Glutamatergic neuron (in vitro differentiated cells): ENCODE data around the gene MGAT4C. TPM values are rescaled to one million over a fixed set of nuclear protein-coding genes. Genes with fewer than 3 reads are reported as not detected.
"Not testable (repeated sequence)": the region's sequence is repeated elsewhere in the genome, so short reads cannot be mapped to it uniquely, and the experiment has no call there.

Experiments used
- DNase-seq: peaks from one replicate; pipeline ENCODE4 v3.0.0; 2022
- H3K27ac Mint-ChIP-seq: one replicate; pipeline ENCODE4 v1.8.0; 2020; ENCODE audit warnings: mild to moderate bottlenecking, mixed read lengths, inconsistent platforms; ENCODE audit not compliant: unreplicated experiment
- H3K27me3 Mint-ChIP-seq: one replicate; pipeline ENCODE4 v1.8.0; 2020; ENCODE audit warnings: mild to moderate bottlenecking, moderate library complexity, mixed read lengths, inconsistent platforms; ENCODE audit not compliant: unreplicated experiment
- H3K36me3 Mint-ChIP-seq: one replicate; pipeline ENCODE4 v1.8.0; 2020; ENCODE audit warnings: mild to moderate bottlenecking, mixed read lengths, inconsistent platforms; ENCODE audit not compliant: unreplicated experiment
- H3K4me1 Mint-ChIP-seq: one replicate; pipeline ENCODE4 v1.8.0; 2020; ENCODE audit warnings: mild to moderate bottlenecking, low read depth, mixed read lengths, inconsistent platforms; ENCODE audit not compliant: unreplicated experiment
- H3K4me3 Mint-ChIP-seq: one replicate; pipeline ENCODE4 v1.8.0; 2020; ENCODE audit warnings: mild to moderate bottlenecking, mixed read lengths, inconsistent platforms; ENCODE audit not compliant: unreplicated experiment
- H3K9me3 Mint-ChIP-seq: one replicate; pipeline ENCODE4 v1.8.0; 2020; ENCODE audit warnings: mild to moderate bottlenecking, moderate library complexity, mixed read lengths, inconsistent platforms; ENCODE audit not compliant: unreplicated experiment
- total RNA-seq: library from RNA; stranded (reverse); fragmentation: NEBNext Ultra II Directional; extraction: Animal tissue kit (Norgen Biotek cat#: 25700); gene quantifications from one replicate; pipeline ENCODE4 v1.2.1, GENCODE V29; 2021; ENCODE audit not compliant: unreplicated experiment
- TF ChIP-seq, protein P1 (sequence below): fragments of 200-600 bp; sonication (generic); IDR thresholded peaks from one replicate; pipeline ENCODE4 v1.5.0; 2021; ENCODE audit not compliant: partially characterized antibody, unreplicated experiment

MGAT4C gene
- total RNA-seq, 1 donor from 2014 or later, result 0.98 TPM

- H3K27me3 Mint-ChIP-seq, result no peaks in the 10 kb centered on the region
- H3K4me1 Mint-ChIP-seq, result peaks cover 7% of the 10 kb centered on the region
- H3K4me3 Mint-ChIP-seq, result peak overlapping the region; percentile 26
- TF ChIP-seq, protein P1, sequence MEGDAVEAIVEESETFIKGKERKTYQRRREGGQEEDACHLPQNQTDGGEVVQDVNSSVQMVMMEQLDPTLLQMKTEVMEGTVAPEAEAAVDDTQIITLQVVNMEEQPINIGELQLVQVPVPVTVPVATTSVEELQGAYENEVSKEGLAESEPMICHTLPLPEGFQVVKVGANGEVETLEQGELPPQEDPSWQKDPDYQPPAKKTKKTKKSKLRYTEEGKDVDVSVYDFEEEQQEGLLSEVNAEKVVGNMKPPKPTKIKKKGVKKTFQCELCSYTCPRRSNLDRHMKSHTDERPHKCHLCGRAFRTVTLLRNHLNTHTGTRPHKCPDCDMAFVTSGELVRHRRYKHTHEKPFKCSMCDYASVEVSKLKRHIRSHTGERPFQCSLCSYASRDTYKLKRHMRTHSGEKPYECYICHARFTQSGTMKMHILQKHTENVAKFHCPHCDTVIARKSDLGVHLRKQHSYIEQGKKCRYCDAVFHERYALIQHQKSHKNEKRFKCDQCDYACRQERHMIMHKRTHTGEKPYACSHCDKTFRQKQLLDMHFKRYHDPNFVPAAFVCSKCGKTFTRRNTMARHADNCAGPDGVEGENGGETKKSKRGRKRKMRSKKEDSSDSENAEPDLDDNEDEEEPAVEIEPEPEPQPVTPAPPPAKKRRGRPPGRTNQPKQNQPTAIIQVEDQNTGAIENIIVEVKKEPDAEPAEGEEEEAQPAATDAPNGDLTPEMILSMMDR, result no peak
- no peaks in the 10 kb centered on the region for H3K9me3 Mint-ChIP-seq
- no peaks in the 10 kb centered on the region for H3K36me3 Mint-ChIP-seq
- no peak for DNase-seq
- H3K27ac Mint-ChIP-seq, result peak overlapping the region; percentile 70
Measured at GRCh38 chr12:86091681-86092080, 164.5 kb downstream of the MGAT4C start.

GRCh38 chr12:86081843-86082242, 174.3 kb downstream of the MGAT4C start:
- no peaks in the 10 kb centered on the region for H3K27me3 Mint-ChIP-seq
- no peaks in the 10 kb centered on the region for H3K9me3 Mint-ChIP-seq
- H3K27ac Mint-ChIP-seq, result peak overlapping the region; percentile 11
- no peaks in the 10 kb centered on the region for H3K36me3 Mint-ChIP-seq
- TF ChIP-seq, protein P1, result no peak
- no peak overlapping the region for H3K4me3 Mint-ChIP-seq
- peaks cover 10% of the 10 kb centered on the region for H3K4me1 Mint-ChIP-seq
- DNase-seq, result peak; percentile 30

DNA sequence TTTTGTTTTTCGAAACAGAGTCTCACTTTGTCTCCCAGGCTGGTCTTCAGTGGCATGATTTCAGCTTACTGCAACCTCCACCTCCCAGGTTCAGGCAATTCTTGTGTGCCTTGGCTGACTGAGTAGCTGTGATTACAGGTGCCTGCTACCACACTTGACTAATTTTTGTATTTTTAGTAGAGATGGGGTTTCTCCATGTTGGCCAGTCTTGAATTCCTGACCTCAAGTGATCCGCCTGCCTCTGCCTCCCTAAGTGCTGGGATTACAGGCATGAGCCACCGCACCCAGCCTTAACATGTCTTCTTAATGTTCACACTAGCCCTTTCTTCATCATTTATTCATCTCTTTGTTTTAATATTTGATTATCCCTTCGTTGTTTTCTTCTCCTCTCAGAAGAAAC, 197.1 kb downstream of the MGAT4C start:
- not testable (repeated sequence) for H3K36me3 Mint-ChIP-seq, H3K4me3 Mint-ChIP-seq, H3K4me1 Mint-ChIP-seq, H3K27ac Mint-ChIP-seq, H3K27me3 Mint-ChIP-seq, DNase-seq, H3K9me3 Mint-ChIP-seq

GRCh38 chr12:86057092-86057845, 198.9 kb downstream of the MGAT4C start:
- H3K4me1 Mint-ChIP-seq, result peaks cover 2% of the 10 kb centered on the region
- no peak overlapping the region for H3K4me3 Mint-ChIP-seq
- peaks cover 2% of the 10 kb centered on the region for H3K27me3 Mint-ChIP-seq
- no peak overlapping the region for H3K27ac Mint-ChIP-seq
- DNase-seq, result no peak
- no peaks in the 10 kb centered on the region for H3K36me3 Mint-ChIP-seq
- TF ChIP-seq, protein P1, result no peak
- peaks cover 1% of the 10 kb centered on the region for H3K9me3 Mint-ChIP-seq

DNA sequence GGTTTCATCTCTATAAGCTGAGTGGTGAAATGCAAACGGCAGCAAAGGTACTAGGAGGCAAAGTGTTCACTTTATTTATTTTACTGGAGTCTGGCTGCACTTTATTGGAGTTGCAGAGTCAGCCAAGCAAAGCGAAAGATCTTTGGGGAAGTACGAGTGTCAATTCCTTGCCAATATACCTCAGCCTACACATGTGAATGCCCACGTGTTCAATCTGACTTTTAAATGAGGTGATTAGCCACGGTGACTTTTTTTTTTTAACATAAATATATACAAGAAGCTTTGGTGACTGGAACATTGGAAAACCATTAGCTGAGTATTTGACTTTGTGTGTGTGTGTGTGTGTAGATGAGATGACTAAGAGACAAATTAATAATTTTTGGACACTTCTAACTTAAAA, 203.3 kb downstream of the MGAT4C start:
- peak overlapping the region; percentile 50 for H3K27ac Mint-ChIP-seq
- H3K36me3 Mint-ChIP-seq, result no peaks in the 10 kb centered on the region
- peaks cover 2% of the 10 kb centered on the region for H3K4me1 Mint-ChIP-seq
- H3K4me3 Mint-ChIP-seq, result no peak overlapping the region
- DNase-seq, result no peak
- peaks cover 1% of the 10 kb centered on the region for H3K9me3 Mint-ChIP-seq
- TF ChIP-seq, protein P1, result no peak
- peaks cover 2% of the 10 kb centered on the region for H3K27me3 Mint-ChIP-seq
